ENCODE results near the gene SKI.

- TF ChIP-seq TAF1 (IDR thresholded peaks at IDR 0.05; ENCODE audit: borderline replicate concordance, low read depth, low read length) (no peak), POLR2A (IDR thresholded peaks at IDR 0.05; ENCODE audit: low read depth, low read length) (no peak), POLR2AphosphoS5 (IDR thresholded peaks at IDR 0.05; ENCODE audit: low read depth, low read length) (no peak)
These were observed 30.4 kb upstream of the SKI start for GRCh38 chr1:2197707-2198165.

Measured in GM12892 (cell line).